Panc1 (cell line): ENCODE results near the gene RLN3. TPM values are rescaled to one million over a fixed set of nuclear protein-coding genes. Genes with fewer than 3 reads are reported as not detected.

Source experiments
- ATAC-seq: fragments of 200-7000 bp; cut with Tn5 transposase; 2 replicates; pipeline ENCODE4 v1.9.1; 2020; ENCODE audit warnings: mild to moderate bottlenecking, moderate library complexity
- BruUV-seq: library from RNA; stranded (reverse); fragments of 400-500 nt; replicated peaks from 2 replicates; lab custom pipeline; 2021; lab: Mats Ljungman, UMichigan
- CTCF ChIA-PET: fragments of 300-600 bp; sonication (Branson Sonifier 250); formaldehyde crosslinking; loops from one replicate; lab custom pipeline; 2022; ENCODE audit warnings: antibody characterized with exemption; lab: Charles Lee
- POLR2A ChIA-PET: fragments of 300-600 bp; sonication (Branson Sonifier 250); formaldehyde crosslinking; loops from one replicate; lab custom pipeline; 2022; ENCODE audit warnings: antibody characterized with exemption; lab: Charles Lee
- DNase-seq: peaks from one replicate; pipeline ENCODE4 v3.0.0-alpha.2; 2010; ENCODE audit warnings: low read depth, low spot score
- H3K27ac ChIP-seq: 2 replicates; pipeline ENCODE4 v1.5.1; 2011; ENCODE audit warnings: mild to moderate bottlenecking, low read length, inconsistent platforms
- H3K27me3 ChIP-seq: fragments of 200-500 bp; sonication (Bioruptor generic); 2 replicates; pipeline ENCODE4 v1.6.0; 2014; ENCODE audit warnings: low read length, inconsistent platforms; ENCODE audit not compliant: control insufficient read depth, insufficient read depth
- H3K36me3 ChIP-seq: fragments of 200-500 bp; sonication (Bioruptor generic); 2 replicates; pipeline ENCODE4 v1.5.1; 2014; ENCODE audit warnings: inconsistent platforms, mild to moderate bottlenecking, low read length, moderate library complexity; ENCODE audit not compliant: control insufficient read depth, insufficient read depth
- H3K4me1 ChIP-seq: 2 replicates; pipeline ENCODE4 v1.5.1; 2011; ENCODE audit warnings: inconsistent platforms, mild to moderate bottlenecking, low read length, moderate library complexity; ENCODE audit not compliant: control insufficient read depth, insufficient read depth
- H3K4me3 ChIP-seq, 2 experiments: 2 replicates each; pipeline ENCODE4 v1.5.1; 2011 to 2012; ENCODE audit warnings: low read depth in 2 of 2, low read length in 2 of 2, mild to moderate bottlenecking in 2 of 2, inconsistent platforms in 1 of 2, moderate library complexity in 1 of 2
- H3K9me3 ChIP-seq: fragments of 200-500 bp; sonication (Bioruptor generic); 2 replicates; pipeline ENCODE4 v1.5.1; 2014; ENCODE audit warnings: low read depth, mild to moderate bottlenecking, inconsistent platforms, low read length, moderate library complexity; ENCODE audit not compliant: control insufficient read depth, insufficient read depth
- CTCF ChIP-seq: fragments of 450-650 bp; IDR thresholded peaks from 2 replicates; pipeline ENCODE4 v1.5.1; 2017; ENCODE audit warnings: mild to moderate bottlenecking
- POLR2AphosphoS5 ChIP-seq: IDR thresholded peaks from 2 replicates; pipeline ENCODE4 v1.6.1; 2012; ENCODE audit warnings: mild to moderate bottlenecking, low read depth, low read length, moderate library complexity
- REST ChIP-seq, 2 experiments: IDR thresholded peaks; 2 replicates each; pipeline ENCODE4 v1.6.1; 2011 to 2012; ENCODE audit warnings: low read depth in 2 of 2, control low read depth in 1 of 2, low read length in 1 of 2, mild to moderate bottlenecking in 1 of 2, moderate library complexity in 1 of 2; ENCODE audit not compliant: insufficient read depth in 1 of 2
- SIN3A ChIP-seq: IDR thresholded peaks from 2 replicates; pipeline ENCODE4 v1.6.1; 2012; ENCODE audit warnings: low read depth, mild to moderate bottlenecking, low read length, moderate library complexity, borderline replicate concordance; ENCODE audit not compliant: insufficient read depth
- TCF7L2 ChIP-seq: IDR thresholded peaks from 2 replicates; pipeline ENCODE4 v1.6.1; 2011; ENCODE audit warnings: mild to moderate bottlenecking, low read depth, low read length, inconsistent platforms
- in situ Hi-C: cut with HindIII; loops from 2 replicates; pipeline ENCODE4 v1.10.0; 2016; ENCODE audit warnings: low sequenced_read_pairs, low pct_unique_long_range_greater_than_20kb
- intact Hi-C: fragments of 100-400 bp; cut with micrococcal nuclease; formaldehyde crosslinking; loops from one replicate; pipeline ENCODE4 v1.10.0; 2022; ENCODE audit not compliant: unreplicated experiment
- total RNA-seq: library from RNA; stranded (reverse); gene quantifications from one replicate; pipeline ENCODE4 v1.2.1, GENCODE V29; 2021; ENCODE audit not compliant: unreplicated experiment

The RLN3 gene
- total RNA-seq, 1 experiment from 2014 or later: not detected

- no peaks in the 10 kb centered on the region for H3K36me3 ChIP-seq
- intact Hi-C loops: no loop called here
- H3K4me3 ChIP-seq: no peak overlapping the region
- no TSS peak for BruUV-seq
- in situ Hi-C loops: no loop called here
- H3K9me3 ChIP-seq: no peaks in the 10 kb centered on the region
- ChIA-PET POLR2A (no interaction called here), CTCF (interaction anchor here (0.6 kb wide), 1 partner anchor 14 kb away, joined by 4 read pairs; no protein-coding TSS in a partner anchor)
- no peaks in the 10 kb centered on the region for H3K27me3 ChIP-seq
- no peak overlapping the region for H3K27ac ChIP-seq
- no peak for DNase-seq
- TF ChIP-seq POLR2AphosphoS5: no peak
- TF ChIP-seq CTCF: no peak
- no peak for TF ChIP-seq TCF7L2
- no peak for TF ChIP-seq REST (IDR thresholded peaks at IDR 0.05; ENCODE audit: insufficient read depth in 1 of 2, low read depth in 2 of 2, low read length in 1 of 2)
- no peak for TF ChIP-seq SIN3A
- peaks cover 5% of the 10 kb centered on the region; the same call in 1 of the 2 replicates for H3K4me1 ChIP-seq
- ATAC-seq: no peak
Observed at GRCh38 chr19:14061081-14061749, 33.3 kb downstream of the RLN3 start.

DNA sequence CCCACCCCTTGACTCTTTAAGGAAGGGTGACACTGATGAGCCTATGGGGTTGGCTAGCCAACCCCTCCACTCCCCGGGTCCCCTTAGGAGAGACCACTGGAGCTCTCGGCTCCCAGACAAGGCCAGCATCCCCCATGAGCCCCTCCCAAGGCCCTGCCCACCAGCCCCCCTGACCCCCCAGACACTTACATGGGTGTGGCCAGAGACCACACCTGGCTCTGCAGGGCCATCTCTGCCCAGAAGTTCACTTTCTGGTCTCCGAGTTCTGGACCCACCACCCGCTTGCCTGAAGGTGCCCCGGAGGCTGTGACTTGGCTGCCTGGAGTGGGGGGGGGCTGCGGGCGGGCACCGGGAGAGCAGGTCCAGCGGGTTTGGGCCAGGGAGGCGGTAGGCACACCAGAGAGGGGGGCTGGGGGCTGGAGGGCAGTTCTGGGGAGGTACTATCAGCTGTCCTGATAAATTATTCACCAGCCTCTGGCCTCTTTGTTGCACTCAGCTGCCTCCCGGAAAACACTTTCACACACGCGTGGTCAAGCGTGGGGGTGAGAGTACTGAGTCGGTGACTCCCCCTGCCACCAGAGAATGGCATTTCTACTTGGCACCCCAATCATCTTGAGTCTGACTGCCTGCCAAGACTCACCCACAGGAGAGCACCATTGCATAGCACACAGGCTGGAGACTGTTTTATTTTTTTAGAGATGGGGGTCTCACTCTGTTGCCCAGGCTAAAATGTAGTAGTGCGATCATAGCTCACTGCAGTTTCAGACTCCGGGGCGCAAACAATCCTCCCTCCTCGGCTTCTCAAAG is 34.0 kb downstream of the RLN3 start, which contains the start of gene PALM3:
PALM3 (minus strand) TSS at position 326 of the 807 bp plus-strand sequence; CDS start at position 230, 96 bp downstream.
- BruUV-seq: no TSS peak
- POLR2A ChIA-PET: no interaction called here
- no peak for ATAC-seq
- in situ Hi-C loops: no loop called here
- H3K27me3 ChIP-seq: no peaks in the 10 kb centered on the region
- CTCF ChIA-PET: interaction anchor here (0.6 kb wide), 1 partner anchor 15 kb away, joined by 4 read pairs; no protein-coding TSS in a partner anchor
- peaks cover 5% of the 10 kb centered on the region; the same call in 1 of the 2 replicates for H3K4me1 ChIP-seq
- H3K9me3 ChIP-seq: no peaks in the 10 kb centered on the region
- no peak within 1 kb of the TSS for H3K4me3 ChIP-seq
- intact Hi-C loops: no loop called here
- no peak within 1 kb of the TSS for H3K27ac ChIP-seq
- no peak for TF ChIP-seq REST (IDR thresholded peaks at IDR 0.05; ENCODE audit: insufficient read depth in 1 of 2, low read depth in 2 of 2, low read length in 1 of 2)
- TF ChIP-seq CTCF: no peak
- no peaks in the 10 kb centered on the region for H3K36me3 ChIP-seq
- no peak for DNase-seq
